HepG2 (cell line): Measurements from ENCODE around the gene AKAP12. TPM values are rescaled to one million over a fixed set of nuclear protein-coding genes. Genes with fewer than 3 reads are reported as not detected.

Experiments used
- ATAC-seq: fragments of 200-7000 bp; cut with Tn5 transposase; 3 replicates; pipeline ENCODE4 v1.9.1; 2020; ENCODE audit warnings: mild to moderate bottlenecking, moderate library complexity
- BruUV-seq: library from RNA; stranded (reverse); fragments of 400-500 nt; replicated peaks from 2 replicates; lab custom pipeline; 2021; lab: Mats Ljungman, UMichigan
- CTCF ChIA-PET: fragments of 300-600 bp; formaldehyde crosslinking; extraction: SDS; loops from one replicate; lab custom pipeline; 2021; ENCODE audit warnings: low total read pairs, inconsistent platforms, low intra/inter-chr PET ratio; lab: Yijun Ruan, JAX
- POLR2A ChIA-PET: fragments of 350-600 bp; sonication (Branson Sonifier 250); formaldehyde crosslinking; loops from one replicate; lab custom pipeline; 2020; ENCODE audit warnings: antibody characterized with exemption, inconsistent platforms; lab: Yijun Ruan, JAX
- DNase-seq: peaks from one replicate; pipeline ENCODE4 v3.0.0-alpha.2; 2015; ENCODE audit warnings: low spot score
- FAIRE-seq: peaks from 3 replicates; lab custom pipeline; 2011; peaks lifted over from hg19 to GRCh38; lab: Jason Lieb, UNC
- H2AFZ ChIP-seq: one replicate; pipeline ENCODE4 v1.6.1; 2011; ENCODE audit warnings: low read length, inconsistent platforms
- H3K27ac ChIP-seq: fragments of 300-600 bp; 3 replicates; pipeline ENCODE4 v1.8.0; 2011; ENCODE audit warnings: mixed run types, mild to moderate bottlenecking, mixed read lengths, low read length, inconsistent platforms; ENCODE audit not compliant: insufficient read depth; ENCODE audit errors: extremely low read length
- H3K27me3 ChIP-seq, 2 experiments: fragments of 200-600 bp in 1 of 2; 2 replicates in 1 of 2; 3 replicates in 1 of 2; pipeline versions ENCODE4 v1.6.0 to v1.8.0; 2011; ENCODE audit warnings: low read length in 2 of 2, mild to moderate bottlenecking in 2 of 2, moderate library complexity in 2 of 2, inconsistent platforms in 1 of 2; ENCODE audit not compliant: insufficient read depth in 2 of 2, control insufficient read depth in 1 of 2
- H3K36me3 ChIP-seq, 2 experiments: fragments of 200-600 bp in 1 of 2; replicated peaks in 1 of 2; 2 replicates in 1 of 2; 3 replicates in 1 of 2; pipeline versions ENCODE4 v1.5.1 to v1.8.0; 2011; ENCODE audit warnings: low read length in 2 of 2, inconsistent platforms in 1 of 2; ENCODE audit not compliant: insufficient read depth in 2 of 2, control insufficient read depth in 1 of 2
- H3K4me1 ChIP-seq: 2 replicates; pipeline ENCODE4 v1.5.1; 2012; ENCODE audit warnings: low read length, inconsistent platforms; ENCODE audit not compliant: insufficient read depth
- H3K4me2 ChIP-seq: 2 replicates; pipeline ENCODE4 v1.6.0; 2011; ENCODE audit warnings: low read depth, low read length, inconsistent platforms
- H3K4me3 ChIP-seq, 3 experiments: fragments of 200-600 bp in 1 of 3; sonication (generic), shearing (Covaris generic) in 1 of 3; replicated peaks in 1 of 3; 2 replicates each; pipeline ENCODE4 v1.5.1; 2011 to 2016; ENCODE audit warnings: low read length in 3 of 3, inconsistent platforms in 2 of 3, low read depth in 2 of 3, mild to moderate bottlenecking in 2 of 3, control low read depth in 1 of 3, mixed read lengths in 1 of 3; ENCODE audit not compliant: insufficient read depth in 1 of 3
- H3K79me2 ChIP-seq: one replicate; pipeline ENCODE4 v1.6.1; 2011; ENCODE audit warnings: low read length, inconsistent platforms; ENCODE audit not compliant: insufficient read depth
- H3K9ac ChIP-seq: 2 replicates; pipeline ENCODE4 v1.6.0; 2011; ENCODE audit warnings: mild to moderate bottlenecking, low read depth, low read length, inconsistent platforms; ENCODE audit not compliant: insufficient read depth
- H3K9me3 ChIP-seq: 2 replicates; pipeline ENCODE4 v1.5.1; 2012; ENCODE audit warnings: mild to moderate bottlenecking, low read length
- H4K20me1 ChIP-seq: 2 replicates; pipeline ENCODE4 v1.6.0; 2011; ENCODE audit warnings: inconsistent platforms, mild to moderate bottlenecking, low read length, moderate library complexity; ENCODE audit not compliant: insufficient read depth
- CBX5 ChIP-seq: sonication (generic); formaldehyde crosslinking; IDR thresholded peaks from 2 replicates; pipeline ENCODE4 v1.4.0; 2020; ENCODE audit warnings: missing genetic modification reagents, borderline replicate concordance
- CREB1 ChIP-seq, 2 experiments: fragments of 450-650 bp in 1 of 2; IDR thresholded peaks; 2 replicates each; pipeline ENCODE4 v1.6.1; 2016 to 2017; ENCODE audit warnings: control low read depth in 1 of 2, mild to moderate bottlenecking in 1 of 2, missing compliant biosample characterization in 1 of 2, missing genetic modification characterization in 1 of 2
- HDAC2 ChIP-seq: sonication (generic); formaldehyde crosslinking; IDR thresholded peaks from 2 replicates; pipeline ENCODE4 v1.4.0; 2020; ENCODE audit warnings: missing genetic modification reagents
- KDM2A ChIP-seq: sonication (generic); formaldehyde crosslinking; IDR thresholded peaks from 2 replicates; pipeline ENCODE4 v1.4.0; 2020; ENCODE audit warnings: low read depth, missing genetic modification reagents, borderline replicate concordance
- MEF2D ChIP-seq: sonication (generic); formaldehyde crosslinking; IDR thresholded peaks from 2 replicates; pipeline ENCODE4 v1.5.1; 2020; ENCODE audit warnings: mild to moderate bottlenecking, missing genetic modification reagents
- NR2C2 ChIP-seq: sonication (generic); formaldehyde crosslinking; IDR thresholded peaks from 2 replicates; pipeline ENCODE4 v1.4.0; 2020; ENCODE audit warnings: missing genetic modification reagents, mild to moderate bottlenecking, moderate library complexity, borderline replicate concordance
- SP4 ChIP-seq: sonication (generic); formaldehyde crosslinking; IDR thresholded peaks from 2 replicates; pipeline ENCODE4 v1.8.1; 2023; ENCODE audit warnings: mild to moderate bottlenecking, missing genetic modification reagents
- ZBTB7A ChIP-seq: sonication (generic); formaldehyde crosslinking; IDR thresholded peaks from 2 replicates; pipeline ENCODE4 v1.8.0; 2022; ENCODE audit warnings: mild to moderate bottlenecking, missing genetic modification reagents
- ZC3H4 ChIP-seq: sonication (generic); formaldehyde crosslinking; IDR thresholded peaks from 2 replicates; pipeline ENCODE4 v1.4.0; 2020; ENCODE audit warnings: missing genetic modification reagents, borderline replicate concordance
- ZFP36L2 ChIP-seq: sonication (generic); formaldehyde crosslinking; IDR thresholded peaks from 2 replicates; pipeline ENCODE4 v1.4.0; 2020; ENCODE audit warnings: missing genetic modification reagents
- ZNF550 ChIP-seq: sonication (generic); formaldehyde crosslinking; IDR thresholded peaks from 2 replicates; pipeline ENCODE4 v1.4.0; 2020; ENCODE audit warnings: mild to moderate bottlenecking, missing genetic modification reagents, borderline replicate concordance
- ZNF589 ChIP-seq: sonication (generic); formaldehyde crosslinking; conservative IDR thresholded peaks from 2 replicates; pipeline ENCODE4 v1.8.0; 2022; ENCODE audit warnings: mild to moderate bottlenecking, moderate library complexity, missing genetic modification reagents
- WGBS: methylation state at CpG from one replicate; pipeline ENCODE4 v1.1.6; 2017; ENCODE audit warnings: low lambda C conversion rate; 5-methylcytosine and 5-hydroxymethylcytosine counted together
- in situ Hi-C: cut with HindIII; loops from 2 replicates; pipeline ENCODE4 v1.10.0; 2017; ENCODE audit warnings: low pct_unique_long_range_greater_than_20kb; ENCODE audit not compliant: extremely low pct_ligation_motif_present
- intact Hi-C: fragments of 100-400 bp; cut with micrococcal nuclease; formaldehyde crosslinking; loops from one replicate; pipeline ENCODE4 v1.10.0; 2022; ENCODE audit not compliant: unreplicated experiment
- polyA plus RNA-seq, 8 experiments: library from polyadenylated mRNA; depleted of rRNA in 3 of 8; stranded (reverse) in 7 of 8; unstranded in 1 of 8; fragments of >200 nt; fragmentation: Illumina TruSeq in 4 of 8; extraction: Trizol in 4 of 8; gene quantifications; 2 replicates each; pipeline versions ENCODE4 v1.2.1 to v1.2.3, GENCODE V29; 2011 to 2016; ENCODE audit warnings: low read depth in 4 of 8, missing spikeins in 1 of 8, mixed read lengths in 1 of 8; ENCODE audit not compliant: insufficient read depth in 1 of 8
- total RNA-seq, 5 experiments: library from RNA; depleted of rRNA; stranded (reverse); fragments of >200 nt; fragmentation: Illumina TruSeq; extraction: Trizol; gene quantifications; 2 replicates each; pipeline ENCODE4 v1.2.3, GENCODE V29; 2016; ENCODE audit warnings: low read depth in 1 of 5
- TF ChIP-seq, protein P1 (sequence below): sonication (generic); formaldehyde crosslinking; IDR thresholded peaks from 2 replicates; pipeline ENCODE4 v1.8.0; 2022; ENCODE audit warnings: missing genetic modification reagents, mild to moderate bottlenecking, borderline replicate concordance
- TF ChIP-seq, protein P2 (sequence below): sonication (generic); formaldehyde crosslinking; IDR thresholded peaks from 2 replicates; pipeline ENCODE4 v1.5.0; 2020; ENCODE audit warnings: missing genetic modification reagents
- TF ChIP-seq, protein P3 (sequence below): sonication (generic); formaldehyde crosslinking; IDR thresholded peaks from 2 replicates; pipeline ENCODE4 v1.5.0; 2020; ENCODE audit warnings: missing genetic modification reagents
- TF ChIP-seq, protein P4 (sequence below): sonication (generic); formaldehyde crosslinking; IDR thresholded peaks from 2 replicates; pipeline ENCODE4 v1.4.0; 2020; ENCODE audit warnings: missing genetic modification reagents

AKAP12 gene
- total and polyA plus RNA-seq, 2 of the 13 experiments (the other 11 are each of a cell fraction or from before 2014, with no cell fraction given), result 10.6 to 19.0 TPM

DNA sequence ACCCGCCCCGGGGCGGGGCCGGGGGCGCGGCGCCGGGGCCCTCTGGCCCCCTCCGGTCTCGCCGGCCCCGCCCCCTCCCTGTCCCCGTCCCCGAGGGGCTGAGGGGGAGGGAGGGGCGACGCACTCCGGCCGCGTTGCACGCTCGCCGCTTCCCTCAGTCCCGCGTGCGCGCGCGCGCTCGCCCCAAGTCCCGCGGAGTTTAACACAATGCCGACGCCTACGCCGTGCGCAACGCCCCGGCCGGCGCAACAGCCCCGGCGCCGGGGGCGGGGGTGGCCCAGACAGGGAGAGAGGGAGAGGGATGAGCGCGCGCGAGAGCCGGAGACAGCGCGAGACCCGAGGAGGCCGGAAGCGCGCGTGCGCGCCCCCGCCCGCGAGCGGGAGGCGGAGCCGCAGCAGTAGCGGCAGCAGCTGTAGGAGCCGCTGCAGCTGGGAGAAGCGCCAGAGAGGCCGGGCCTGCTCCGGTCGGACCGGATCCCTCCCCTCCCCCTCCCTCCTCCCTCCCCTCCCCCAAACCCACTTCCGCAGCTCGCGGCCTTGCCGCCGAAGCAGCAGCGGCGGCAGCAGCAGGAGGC, 150.6 kb downstream of the AKAP12 start:
- H3K4me3 ChIP-seq, result peak overlapping the region; percentile 91 to 98 (median 94); a peak in 4 of 6 replicates
- peaks cover 75% of the 10 kb centered on the region for H3K79me2 ChIP-seq
- H3K4me1 ChIP-seq, result peaks cover 50% of the 10 kb centered on the region
- peaks cover 0 to 1% of the 10 kb centered on the region in 2 experiments; a peak in 1 of 5 replicates for H3K36me3 ChIP-seq
- no peaks in the 10 kb centered on the region; a peak in 1 of 5 replicates for H3K27me3 ChIP-seq
- intact Hi-C loops, result loop anchor here (2.0 to 10.0 kb wide), 3 partner anchors 16 to 1594 kb away; partner anchors contain the start of genes FBXO5 and RMND1
- under 1% methylated on average over 38 of the region's 79 CpGs for WGBS
- DNase-seq (peak; percentile 99), ATAC-seq (peak; percentile 85), FAIRE-seq (peak; percentile 32)
- peak overlapping the region; percentile 98 for H3K9ac ChIP-seq
- H4K20me1 ChIP-seq, result peaks cover 28% of the 10 kb centered on the region
- POLR2A ChIA-PET, result interaction anchor here (0.6 to 2.5 kb wide), 18 partner anchors 10 to 589 kb away, joined by 3 to 22 read pairs (median 3); partner anchors contain the start of gene RMND1
- BruUV-seq, result no TSS peak
- H2AFZ ChIP-seq, result no peak overlapping the region
- H3K27ac ChIP-seq, result peak overlapping the region; percentile 99
- CTCF ChIA-PET, result no interaction called here
- in situ Hi-C loops, result no loop called here
- no peaks in the 10 kb centered on the region for H3K9me3 ChIP-seq
- H3K4me2 ChIP-seq, result peak overlapping the region; percentile 52; the same call in 1 of the 2 replicates
- peak; percentile 96 for TF ChIP-seq ZNF589 (CRISPR knock-in tag)
- TF ChIP-seq, protein P1, sequence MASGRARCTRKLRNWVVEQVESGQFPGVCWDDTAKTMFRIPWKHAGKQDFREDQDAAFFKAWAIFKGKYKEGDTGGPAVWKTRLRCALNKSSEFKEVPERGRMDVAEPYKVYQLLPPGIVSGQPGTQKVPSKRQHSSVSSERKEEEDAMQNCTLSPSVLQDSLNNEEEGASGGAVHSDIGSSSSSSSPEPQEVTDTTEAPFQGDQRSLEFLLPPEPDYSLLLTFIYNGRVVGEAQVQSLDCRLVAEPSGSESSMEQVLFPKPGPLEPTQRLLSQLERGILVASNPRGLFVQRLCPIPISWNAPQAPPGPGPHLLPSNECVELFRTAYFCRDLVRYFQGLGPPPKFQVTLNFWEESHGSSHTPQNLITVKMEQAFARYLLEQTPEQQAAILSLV (CRISPR knock-in tag), result no peak
- TF ChIP-seq ZC3H4 (CRISPR knock-in tag), result 0 out of 2 replicates have a peak, but pooled peaks have one; percentile 15
- peak; percentile 42; the same call in 1 of the 2 replicates for TF ChIP-seq CBX5 (CRISPR knock-in tag)
- TF ChIP-seq NR2C2 (CRISPR knock-in tag), result peak; percentile 36; the same call in 1 of the 2 replicates
- TF ChIP-seq, protein P2, sequence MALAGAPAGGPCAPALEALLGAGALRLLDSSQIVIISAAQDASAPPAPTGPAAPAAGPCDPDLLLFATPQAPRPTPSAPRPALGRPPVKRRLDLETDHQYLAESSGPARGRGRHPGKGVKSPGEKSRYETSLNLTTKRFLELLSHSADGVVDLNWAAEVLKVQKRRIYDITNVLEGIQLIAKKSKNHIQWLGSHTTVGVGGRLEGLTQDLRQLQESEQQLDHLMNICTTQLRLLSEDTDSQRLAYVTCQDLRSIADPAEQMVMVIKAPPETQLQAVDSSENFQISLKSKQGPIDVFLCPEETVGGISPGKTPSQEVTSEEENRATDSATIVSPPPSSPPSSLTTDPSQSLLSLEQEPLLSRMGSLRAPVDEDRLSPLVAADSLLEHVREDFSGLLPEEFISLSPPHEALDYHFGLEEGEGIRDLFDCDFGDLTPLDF, result peak; percentile 71
- no peak; the same call in 1 of the 2 replicates for TF ChIP-seq ZBTB7A (CRISPR knock-in tag)
- TF ChIP-seq, protein P3, sequence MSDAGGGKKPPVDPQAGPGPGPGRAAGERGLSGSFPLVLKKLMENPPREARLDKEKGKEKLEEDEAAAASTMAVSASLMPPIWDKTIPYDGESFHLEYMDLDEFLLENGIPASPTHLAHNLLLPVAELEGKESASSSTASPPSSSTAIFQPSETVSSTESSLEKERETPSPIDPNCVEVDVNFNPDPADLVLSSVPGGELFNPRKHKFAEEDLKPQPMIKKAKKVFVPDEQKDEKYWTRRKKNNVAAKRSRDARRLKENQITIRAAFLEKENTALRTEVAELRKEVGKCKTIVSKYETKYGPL (CRISPR knock-in tag), result peak; percentile 8; the same call in 1 of the 2 replicates
- TF ChIP-seq ZFP36L2 (CRISPR knock-in tag), result 0 out of 2 replicates have a peak, but pooled peaks have one; percentile 31
- TF ChIP-seq SP4 (CRISPR knock-in tag), result peak; percentile 85
- no peak for TF ChIP-seq ZNF550 (CRISPR knock-in tag)
- TF ChIP-seq HDAC2 (CRISPR knock-in tag), result peak; percentile 59
- peak; percentile 65; the same call in 1 of the 2 replicates for TF ChIP-seq KDM2A
- TF ChIP-seq, protein P4, sequence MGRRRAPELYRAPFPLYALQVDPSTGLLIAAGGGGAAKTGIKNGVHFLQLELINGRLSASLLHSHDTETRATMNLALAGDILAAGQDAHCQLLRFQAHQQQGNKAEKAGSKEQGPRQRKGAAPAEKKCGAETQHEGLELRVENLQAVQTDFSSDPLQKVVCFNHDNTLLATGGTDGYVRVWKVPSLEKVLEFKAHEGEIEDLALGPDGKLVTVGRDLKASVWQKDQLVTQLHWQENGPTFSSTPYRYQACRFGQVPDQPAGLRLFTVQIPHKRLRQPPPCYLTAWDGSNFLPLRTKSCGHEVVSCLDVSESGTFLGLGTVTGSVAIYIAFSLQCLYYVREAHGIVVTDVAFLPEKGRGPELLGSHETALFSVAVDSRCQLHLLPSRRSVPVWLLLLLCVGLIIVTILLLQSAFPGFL (CRISPR knock-in tag), result no peak
- TF ChIP-seq MEF2D (CRISPR knock-in tag), result 0 out of 2 replicates have a peak, but pooled peaks have one; percentile 10
- peak; percentile 73 for TF ChIP-seq CREB1 (IDR thresholded peaks at IDR 0.05)
- no peak for TF ChIP-seq CREB1 (CRISPR knock-in tag; IDR thresholded peaks at IDR 0.05)
